Left ventricle myocardium inferior (tissue), 1 donor: Measurements from ENCODE around the gene IGFL1. TPM values are rescaled to one million over a fixed set of nuclear protein-coding genes. Genes with fewer than 3 reads are reported as not detected.

ENCODE experiments used
- DNase-seq: peaks from one replicate; pipeline ENCODE4 v3.0.0-alpha.2; 2020
- H3K27ac ChIP-seq: fragments of 200-600 bp; replicated peaks from 2 replicates; pipeline ENCODE4 v1.8.0; 2021
- H3K27me3 ChIP-seq: fragments of 200-600 bp; 2 replicates; pipeline ENCODE4 v1.8.0; 2021; ENCODE audit warnings: low read depth
- H3K36me3 ChIP-seq: fragments of 200-600 bp; 2 replicates; pipeline ENCODE4 v1.8.0; 2021
- H3K4me1 ChIP-seq: fragments of 200-600 bp; 2 replicates; pipeline ENCODE4 v1.8.0; 2021
- H3K4me3 ChIP-seq: fragments of 200-600 bp; 2 replicates; pipeline ENCODE4 v1.8.0; 2021; ENCODE audit warnings: mild to moderate bottlenecking, moderate library complexity
- H3K9me3 ChIP-seq: fragments of 200-600 bp; replicated peaks from 2 replicates; pipeline ENCODE4 v1.8.0; 2021
- CTCF ChIP-seq: fragments of 200-600 bp; IDR thresholded peaks from 2 replicates; pipeline ENCODE4 v1.8.0; 2021; ENCODE audit warnings: antibody characterized with exemption, mild to moderate bottlenecking, borderline replicate concordance
- intact Hi-C: fragments of 100-400 bp; cut with micrococcal nuclease; formaldehyde crosslinking; loops from one replicate; pipeline ENCODE4 v1.11.0; 2022
- total RNA-seq: library from RNA; stranded (reverse); fragmentation: NEBNext Ultra II Directional; extraction: Animal tissue kit (Norgen Biotek cat#: 25700); gene quantifications from one replicate; pipeline ENCODE4 v1.2.1, GENCODE V29; 2021
- donor health status: DM: no; HTN: yes; CAD: no; lungs with severe emphysema.

The IGFL1 gene
- total RNA-seq, 1 donor from 2014 or later, result not detected

- no peak for DNase-seq
- H3K27me3 ChIP-seq, result peaks cover 7% of the 10 kb centered on the region
- no peaks in the 10 kb centered on the region for H3K36me3 ChIP-seq
- intact Hi-C loops, result no loop called here
- no peak overlapping the region for H3K4me3 ChIP-seq
- no peak overlapping the region for H3K27ac ChIP-seq
- H3K4me1 ChIP-seq, result peaks cover 22% of the 10 kb centered on the region
- no peak for TF ChIP-seq CTCF
- no peaks in the 10 kb centered on the region for H3K9me3 ChIP-seq
Measured at GRCh38 chr19:46279177-46279576, 49.6 kb downstream of the IGFL1 start.

Other genes with a start within 250 kb of the IGFL1 start
- 8.7 TPM for gene CCDC61, start 234.3 kb upstream of the IGFL1 start, total RNA-seq
- not detected for gene PGLYRP1, start 206.7 kb upstream of the IGFL1 start, total RNA-seq
- not detected for gene IGFL4, start 188.7 kb upstream of the IGFL1 start, total RNA-seq
- not detected for gene IGFL3, start 105.1 kb upstream of the IGFL1 start, total RNA-seq
- gene IGFL2, start 81.5 kb upstream of the IGFL1 start, total RNA-seq, result not detected
- 87.7 TPM for gene HIF3A, start 67.3 kb downstream of the IGFL1 start, total RNA-seq
- gene PPP5C, start 117.3 kb downstream of the IGFL1 start, total RNA-seq, result 70.8 TPM
- gene CCDC8, start 183.8 kb downstream of the IGFL1 start, total RNA-seq, result 30.8 TPM
- gene PNMA8C, start 199.2 kb downstream of the IGFL1 start, total RNA-seq, result not detected
- 8.4 TPM for gene PNMA8A, start 241.8 kb downstream of the IGFL1 start, total RNA-seq